Common myeloid progenitor, CD34-positive (primary cell): ENCODE measurements around the gene TRERF1.
A peak's percentile ranks its signal among the peaks of the same experiment; 100 is the strongest.

Experiments used
- CTCF ChIA-PET: fragments of 350-600 bp; sonication (Branson Sonifier 250); formaldehyde crosslinking; loops from one replicate; lab custom pipeline; 2021; ENCODE audit warnings: antibody characterized with exemption; lab: Charles Lee
- POLR2A ChIA-PET: fragments of 350-600 bp; sonication (Branson Sonifier 250); formaldehyde crosslinking; loops from one replicate; lab custom pipeline; 2021; ENCODE audit warnings: antibody characterized with exemption; lab: Charles Lee
- DNase-seq, 3 donors: peaks; one replicate each; pipeline versions ENCODE4 v3.0.0 to v3.0.0-alpha.2; 2013
- H3K27ac ChIP-seq, 2 experiments: 1 replicate in 1 of 2; 2 replicates in 1 of 2; pipeline ENCODE4 v1.7.0; 2013; ENCODE audit warnings: inconsistent platforms in 2 of 2, low read length in 2 of 2, mild to moderate bottlenecking in 2 of 2, low read depth in 1 of 2, moderate library complexity in 1 of 2; ENCODE audit not compliant: severe bottlenecking in 2 of 2, insufficient read depth in 1 of 2, poor library complexity in 1 of 2
- H3K27me3 ChIP-seq, 5 experiments: replicated peaks in 2 of 5; 1 replicate in 3 of 5; 2 replicates in 2 of 5; pipeline versions ENCODE4 v1.6.1 to v1.7.0; 2013; ENCODE audit warnings: low read length in 4 of 5, mild to moderate bottlenecking in 2 of 5, moderate library complexity in 2 of 5, inconsistent platforms in 1 of 5; ENCODE audit not compliant: insufficient read depth in 5 of 5, control insufficient read depth in 4 of 5
- H3K36me3 ChIP-seq, 4 experiments: 1 replicate in 2 of 4; 2 replicates in 2 of 4; pipeline versions ENCODE4 v1.6.1 to v1.7.0; 2013; ENCODE audit warnings: low read length in 3 of 4, control low read depth in 1 of 4, mild to moderate bottlenecking in 1 of 4; ENCODE audit not compliant: control insufficient read depth in 4 of 4, insufficient read depth in 4 of 4
- H3K4me1 ChIP-seq, 4 experiments: 1 replicate in 3 of 4; 2 replicates in 1 of 4; pipeline versions ENCODE4 v1.6.1 to v1.7.1; 2013; ENCODE audit warnings: low read length in 3 of 4, mild to moderate bottlenecking in 3 of 4, control low read depth in 1 of 4, inconsistent platforms in 1 of 4, moderate library complexity in 1 of 4; ENCODE audit not compliant: control insufficient read depth in 4 of 4, insufficient read depth in 4 of 4; ENCODE audit errors: control extremely low read depth in 1 of 4
- H3K4me3 ChIP-seq, 7 experiments: 1 replicate in 4 of 7; 2 replicates in 3 of 7; pipeline versions ENCODE4 v1.5.1 to v1.7.0; 2013; ENCODE audit warnings: mild to moderate bottlenecking in 7 of 7, low read length in 6 of 7, moderate library complexity in 6 of 7, inconsistent platforms in 2 of 7, low read depth in 2 of 7, control low read depth in 1 of 7; ENCODE audit not compliant: insufficient read depth in 4 of 7, control insufficient read depth in 1 of 7; ENCODE audit errors: extremely low read depth in 1 of 7
- H3K9me3 ChIP-seq, 5 experiments: 1 replicate in 4 of 5; 2 replicates in 1 of 5; pipeline versions ENCODE4 v1.6.1 to v1.7.1; 2013; ENCODE audit warnings: low read length in 4 of 5, mild to moderate bottlenecking in 2 of 5, inconsistent platforms in 1 of 5, low read depth in 1 of 5, moderate library complexity in 1 of 5; ENCODE audit not compliant: control insufficient read depth in 4 of 5, insufficient read depth in 2 of 5; ENCODE audit errors: control extremely low read depth in 1 of 5
- WGBS: methylation state at CpG from one replicate; pipeline ENCODE4 v1.1.5; 2013; ENCODE audit not compliant: insufficient coverage; 5-methylcytosine and 5-hydroxymethylcytosine counted together

The TRERF1 gene

GRCh38 chr6:42406306-42407280, 45.1 kb downstream of the TRERF1 start:
- 100% methylated on average over 3 of the region's 6 CpGs for WGBS
- peaks cover 17 to 51% (median 26%) of the 10 kb centered on the region in 4 experiments for H3K4me1 ChIP-seq
- H3K36me3 ChIP-seq = no peaks in the 10 kb centered on the region
- CTCF ChIA-PET = interaction anchor here (1.9 kb wide), 1 partner anchor 141 kb away, joined by 4 read pairs; no protein-coding TSS in a partner anchor
- no peaks in the 10 kb centered on the region for H3K27me3 ChIP-seq
- DNase-seq = no peak
- no peak overlapping the region for H3K27ac ChIP-seq
- no peak overlapping the region for H3K4me3 ChIP-seq
- POLR2A ChIA-PET = no interaction called here
- H3K9me3 ChIP-seq = no peaks in the 10 kb centered on the region

GRCh38 chr6:42405021-42405420, 46.7 kb downstream of the TRERF1 start:
- no peaks in the 10 kb centered on the region for H3K36me3 ChIP-seq
- H3K9me3 ChIP-seq = no peaks in the 10 kb centered on the region
- no peak for DNase-seq
- peaks cover 15 to 39% (median 23%) of the 10 kb centered on the region in 4 experiments for H3K4me1 ChIP-seq
- WGBS = 100% methylated on average over 1 of the region's 2 CpGs
- H3K4me3 ChIP-seq = no peak overlapping the region
- CTCF ChIA-PET = interaction anchor here (0.7 to 1.7 kb wide), 3 partner anchors 17 to 37 kb away, joined by 3 to 5 read pairs (median 3); no protein-coding TSS in a partner anchor
- H3K27ac ChIP-seq = no peak overlapping the region
- H3K27me3 ChIP-seq = no peaks in the 10 kb centered on the region
- POLR2A ChIA-PET = no interaction called here

GRCh38 chr6:42404484-42404883, 47.2 kb downstream of the TRERF1 start:
- CTCF ChIA-PET = interaction anchor here (1.3 to 1.7 kb wide), 3 partner anchors 16 to 51 kb away, joined by 3 to 5 read pairs (median 3); no protein-coding TSS in a partner anchor
- no peak for DNase-seq
- no peak overlapping the region for H3K4me3 ChIP-seq
- H3K4me1 ChIP-seq = peaks cover 11 to 33% (median 18%) of the 10 kb centered on the region in 4 experiments
- H3K27me3 ChIP-seq = no peaks in the 10 kb centered on the region
- no peaks in the 10 kb centered on the region for H3K36me3 ChIP-seq
- no peak overlapping the region for H3K27ac ChIP-seq
- POLR2A ChIA-PET = no interaction called here
- 78% methylated on average over 5 of the region's 5 CpGs for WGBS
- no peaks in the 10 kb centered on the region for H3K9me3 ChIP-seq

GRCh38 chr6:42403831-42404230, 47.9 kb downstream of the TRERF1 start:
- no peak overlapping the region for H3K27ac ChIP-seq
- CTCF ChIA-PET = interaction anchor here (1.3 to 1.7 kb wide), 2 partner anchors 22 to 51 kb away, joined by 3 to 5 read pairs; no protein-coding TSS in a partner anchor
- DNase-seq = no peak
- no peaks in the 10 kb centered on the region for H3K9me3 ChIP-seq
- H3K4me1 ChIP-seq = peaks cover 7 to 27% (median 12%) of the 10 kb centered on the region in 4 experiments
- 100% methylated on average over 3 of the region's 5 CpGs for WGBS
- no peaks in the 10 kb centered on the region for H3K36me3 ChIP-seq
- no peaks in the 10 kb centered on the region for H3K27me3 ChIP-seq
- no peak overlapping the region for H3K4me3 ChIP-seq
- POLR2A ChIA-PET = no interaction called here

DNA sequence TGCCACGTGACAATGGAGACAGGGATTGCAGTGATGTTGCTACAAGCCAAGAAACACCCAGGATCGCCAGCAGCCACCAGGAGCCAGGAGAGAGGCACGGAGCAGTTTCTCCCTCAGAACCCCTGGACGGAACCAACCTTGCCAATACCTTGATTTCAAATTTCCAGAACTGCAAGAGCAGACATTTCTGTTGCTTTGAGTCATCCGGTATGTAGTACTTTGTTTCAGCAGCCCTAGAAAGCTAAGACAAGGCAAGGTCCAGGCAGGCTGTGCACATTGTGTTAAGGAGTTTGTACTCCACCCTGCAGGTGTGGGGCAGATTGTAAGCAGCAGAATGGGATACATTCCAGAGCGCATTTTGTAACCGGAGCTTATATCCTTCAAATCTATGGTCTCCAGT, 48.3 kb downstream of the TRERF1 start:
- Histone ChIP-seq H3K4me1 (peaks cover 7 to 24% (median 11%) of the 10 kb centered on the region in 4 experiments), H3K4me3 (no peak overlapping the region), H3K9me3 (no peaks in the 10 kb centered on the region), H3K27ac (no peak overlapping the region), H3K27me3 (no peaks in the 10 kb centered on the region), H3K36me3 (no peaks in the 10 kb centered on the region)
- no peak for DNase-seq
- WGBS = 100% methylated on average over 6 of the region's 7 CpGs
- POLR2A ChIA-PET = no interaction called here
- CTCF ChIA-PET = interaction anchor here (1.3 to 1.7 kb wide), 2 partner anchors 22 to 50 kb away, joined by 3 to 5 read pairs; no protein-coding TSS in a partner anchor

DNA sequence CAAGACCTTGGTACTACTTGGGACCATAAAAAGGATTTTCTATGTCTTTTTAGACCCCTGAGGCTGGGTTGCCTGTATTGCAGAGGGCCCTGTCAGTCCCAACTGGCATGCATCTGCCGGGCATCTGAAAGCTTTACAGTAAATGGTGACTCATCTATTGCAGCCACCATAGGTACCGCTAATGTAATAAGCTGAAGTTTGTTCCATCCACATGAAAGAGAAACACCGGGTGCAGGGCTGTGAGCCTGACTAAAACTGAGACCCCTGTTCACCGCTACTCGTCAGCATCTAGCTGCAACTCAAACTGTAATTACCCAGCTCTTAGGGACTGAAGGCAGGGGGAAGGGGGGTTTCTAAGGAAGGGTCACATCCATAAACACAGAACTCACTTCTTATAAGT, 49.5 kb downstream of the TRERF1 start:
- WGBS = 56% methylated on average over 1 of the region's 5 CpGs
- H3K27ac ChIP-seq = no peak overlapping the region
- no peaks in the 10 kb centered on the region for H3K36me3 ChIP-seq
- peaks cover 2 to 17% (median 8%) of the 10 kb centered on the region in 4 experiments for H3K4me1 ChIP-seq
- H3K27me3 ChIP-seq = no peaks in the 10 kb centered on the region
- DNase-seq = peak in 2 of 3 donors; percentile 52 to 58
- no peaks in the 10 kb centered on the region for H3K9me3 ChIP-seq
- H3K4me3 ChIP-seq = no peak overlapping the region
- POLR2A ChIA-PET = interaction anchor here (0.7 kb wide), 1 partner anchor 26 kb away, joined by 3 read pairs; no protein-coding TSS in a partner anchor
- CTCF ChIA-PET = no interaction called here

DNA sequence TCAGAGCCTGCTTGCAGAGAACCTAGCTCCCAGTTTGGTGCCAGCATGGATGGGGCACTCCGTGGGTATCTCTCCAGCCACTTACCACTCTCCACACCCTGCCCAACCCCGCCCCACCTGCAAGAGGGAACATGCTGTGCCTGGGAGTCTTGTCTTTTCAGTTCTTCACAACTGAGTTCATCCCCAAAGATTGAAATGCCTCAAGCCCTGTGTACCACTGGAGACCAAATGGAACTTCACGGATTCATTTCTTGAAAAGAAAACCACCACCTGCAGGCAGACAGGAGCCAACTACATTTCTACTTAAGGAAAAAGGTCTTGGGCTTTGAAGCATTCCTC, 50.1 kb downstream of the TRERF1 start:
- Histone ChIP-seq H3K4me1 (peaks cover 0 to 11% (median 3%) of the 10 kb centered on the region in 4 experiments), H3K27ac (no peak overlapping the region), H3K27me3 (no peaks in the 10 kb centered on the region), H3K36me3 (no peaks in the 10 kb centered on the region), H3K4me3 (no peak overlapping the region), H3K9me3 (no peaks in the 10 kb centered on the region)
- no peak for DNase-seq
- WGBS = 100% methylated on average over 2 of the region's 3 CpGs
- POLR2A ChIA-PET = interaction anchor here (0.7 kb wide), 1 partner anchor 26 kb away, joined by 3 read pairs; no protein-coding TSS in a partner anchor
- CTCF ChIA-PET = no interaction called here
